Stomach (tissue), 4 donors: ENCODE measurements around the gene TMEM176B.

Source experiments
- EP300 ChIP-seq: sonication (generic); formaldehyde crosslinking; IDR thresholded peaks from one replicate; pipeline ENCODE4 v1.6.1; 2017; ENCODE audit warnings: antibody characterized with exemption
- POLR2AphosphoS5 ChIP-seq, 3 donors: sonication (generic); formaldehyde crosslinking; IDR thresholded peaks; one replicate each; pipeline ENCODE4 v1.6.1; 2016; ENCODE audit warnings: antibody characterized with exemption in 3 of 3
- TF ChIP-seq, protein P1 (sequence below), 7 experiments: fragments of 450-650 bp in 4 of 7; fragments of 200-600 bp in 3 of 7; sonication (generic) in 3 of 7; IDR thresholded peaks; one replicate each; pipeline ENCODE4 v1.5.1; 2016 to 2019; ENCODE audit warnings: antibody characterized with exemption in 7 of 7, control low read depth in 2 of 7, mild to moderate bottlenecking in 1 of 7

DNA sequence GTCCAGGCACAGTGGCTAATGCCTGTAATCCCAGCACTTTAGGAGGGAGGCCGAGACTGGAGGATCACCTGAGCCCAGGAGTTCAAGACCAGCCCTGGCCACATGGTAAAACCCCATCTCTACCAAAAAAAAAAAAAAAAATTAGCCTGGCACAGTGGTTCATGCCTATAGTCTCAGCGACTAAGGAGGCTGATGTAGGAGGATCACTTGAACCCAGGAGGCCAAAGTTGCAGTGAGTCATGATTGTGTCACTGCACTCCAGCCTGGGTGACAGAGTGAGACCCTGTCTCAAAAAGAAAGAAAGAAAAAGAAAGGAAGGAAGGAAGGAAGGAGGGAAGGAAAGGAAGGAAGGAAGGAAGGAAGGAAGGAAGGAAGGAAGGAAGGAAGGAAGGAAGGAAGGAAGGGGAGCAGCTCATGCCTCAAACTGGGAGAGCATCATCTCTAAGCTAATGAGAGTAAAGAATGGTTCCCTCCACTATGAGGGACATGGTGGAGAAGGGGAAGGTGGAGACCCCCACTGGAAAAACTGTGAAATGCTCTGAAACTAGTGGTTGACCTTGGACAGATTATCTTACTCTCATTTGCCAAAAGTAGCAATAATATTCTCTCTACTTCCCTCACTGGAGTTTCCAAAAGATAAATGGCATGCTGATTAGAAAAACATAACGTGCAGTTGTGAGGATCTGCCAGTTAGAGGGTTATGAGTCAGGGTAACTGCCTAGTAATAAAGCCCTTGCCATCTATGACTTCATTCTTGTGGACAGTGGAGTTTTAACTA is 46.1 kb downstream of the TMEM176B start:
- TF ChIP-seq, protein P1, sequence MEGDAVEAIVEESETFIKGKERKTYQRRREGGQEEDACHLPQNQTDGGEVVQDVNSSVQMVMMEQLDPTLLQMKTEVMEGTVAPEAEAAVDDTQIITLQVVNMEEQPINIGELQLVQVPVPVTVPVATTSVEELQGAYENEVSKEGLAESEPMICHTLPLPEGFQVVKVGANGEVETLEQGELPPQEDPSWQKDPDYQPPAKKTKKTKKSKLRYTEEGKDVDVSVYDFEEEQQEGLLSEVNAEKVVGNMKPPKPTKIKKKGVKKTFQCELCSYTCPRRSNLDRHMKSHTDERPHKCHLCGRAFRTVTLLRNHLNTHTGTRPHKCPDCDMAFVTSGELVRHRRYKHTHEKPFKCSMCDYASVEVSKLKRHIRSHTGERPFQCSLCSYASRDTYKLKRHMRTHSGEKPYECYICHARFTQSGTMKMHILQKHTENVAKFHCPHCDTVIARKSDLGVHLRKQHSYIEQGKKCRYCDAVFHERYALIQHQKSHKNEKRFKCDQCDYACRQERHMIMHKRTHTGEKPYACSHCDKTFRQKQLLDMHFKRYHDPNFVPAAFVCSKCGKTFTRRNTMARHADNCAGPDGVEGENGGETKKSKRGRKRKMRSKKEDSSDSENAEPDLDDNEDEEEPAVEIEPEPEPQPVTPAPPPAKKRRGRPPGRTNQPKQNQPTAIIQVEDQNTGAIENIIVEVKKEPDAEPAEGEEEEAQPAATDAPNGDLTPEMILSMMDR (IDR thresholded peaks at IDR 0.05) = no peak
- no peak for TF ChIP-seq POLR2AphosphoS5 (IDR thresholded peaks at IDR 0.05)
- no peak for TF ChIP-seq EP300
